Measurements from ENCODE around the gene TRIM3. TPM values are rescaled to one million over a fixed set of nuclear protein-coding genes. Genes with fewer than 3 reads are reported as not detected.

The TRIM3 gene
- total RNA-seq, 1 experiment from 2014 or later, result 16.4 TPM

DNA sequence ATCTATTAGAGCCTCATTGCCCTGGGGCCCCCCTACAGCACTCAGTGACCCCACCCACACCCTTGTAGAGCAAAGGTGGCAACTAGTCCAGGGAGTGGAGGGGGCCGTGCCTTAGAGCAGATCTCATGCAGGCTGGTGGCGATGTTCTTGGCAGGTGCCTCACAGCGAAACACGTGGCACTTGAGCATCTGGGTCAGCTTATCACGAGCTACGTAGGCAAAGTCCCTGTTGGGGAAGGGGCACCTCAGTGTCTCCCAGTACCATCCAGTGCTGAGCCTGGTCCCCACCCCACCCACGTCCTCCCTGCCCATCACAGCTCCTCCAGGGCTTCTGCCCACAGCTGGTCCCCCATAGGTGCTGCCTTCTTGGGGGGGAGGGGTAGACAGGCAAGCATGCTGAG is 72.3 kb downstream of the TRIM3 start:
- DNase-seq (ENCODE audit: low read depth), result no peak

DNA sequence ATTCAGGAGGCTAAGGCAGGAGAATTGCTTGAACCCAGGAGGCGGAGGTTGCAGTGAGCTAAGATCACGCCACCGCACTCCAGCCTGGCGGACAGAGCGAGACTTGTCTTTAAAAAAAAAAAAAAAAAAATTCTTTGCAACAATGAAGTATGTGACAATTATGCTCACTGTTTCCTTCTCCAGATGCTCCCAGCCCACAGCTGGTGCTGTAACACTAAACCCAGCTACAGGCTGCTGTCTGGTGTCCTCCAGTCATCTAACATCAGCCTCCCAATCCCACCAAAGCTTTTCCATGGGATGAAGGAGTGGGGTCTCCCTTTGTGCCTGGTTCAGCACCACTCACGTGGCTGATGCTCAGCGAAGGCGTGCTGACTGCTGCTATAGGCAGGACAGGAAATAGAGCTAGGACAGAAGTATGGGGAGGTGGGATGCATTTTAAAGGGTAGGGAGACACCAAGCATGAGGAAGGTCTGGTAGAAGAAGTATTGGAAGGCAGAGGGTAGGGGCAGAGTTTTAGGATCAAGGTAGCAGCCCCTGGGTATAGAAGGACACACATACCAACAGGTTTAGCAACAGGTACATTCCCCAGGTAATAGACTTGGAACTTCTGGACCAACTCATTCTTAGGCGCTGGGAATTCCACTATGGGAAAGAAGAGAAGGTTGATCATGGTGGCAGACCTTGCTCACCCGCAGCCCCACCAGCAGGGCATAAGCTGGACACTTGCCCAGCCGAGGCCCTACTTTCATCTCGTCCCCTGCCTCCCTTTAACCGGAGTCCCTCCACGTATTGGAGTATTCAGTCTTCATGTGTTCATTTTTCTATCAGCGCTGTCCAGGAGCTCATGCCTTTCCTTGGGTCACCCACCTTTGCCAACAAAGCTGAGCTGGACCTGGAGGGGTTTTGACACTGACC is 73.1 kb downstream of the TRIM3 start:
- DNase-seq (ENCODE audit: low read depth), result no peak

Other genes with a start within 250 kb of the TRIM3 start
- gene FHIP1B, start 239.3 kb downstream of the TRIM3 start, total RNA-seq (2014; rRNA removed; shearing (Covaris generic)), result 10.6 and 14.9 TPM in 2 replicates
- gene CNGA4, start 234.9 kb downstream of the TRIM3 start, total RNA-seq (2014; rRNA removed; shearing (Covaris generic)), result not detected in 2 replicates
- not detected in 2 replicates for gene CCKBR, start 214.1 kb downstream of the TRIM3 start, total RNA-seq (2014; rRNA removed; shearing (Covaris generic))
- 173 and 189 TPM in 2 replicates for gene CAVIN3, start 153.4 kb downstream of the TRIM3 start, total RNA-seq (2014; rRNA removed; shearing (Covaris generic))
- gene SMPD1, start 83.5 kb downstream of the TRIM3 start, total RNA-seq (2014; rRNA removed; shearing (Covaris generic)), result 7.5 and 10.9 TPM in 2 replicates
- gene APBB1, start 54.8 kb downstream of the TRIM3 start, total RNA-seq (2014; rRNA removed; shearing (Covaris generic)), result 6.2 and 6.7 TPM in 2 replicates
- 0.06 TPM in 1 of 2 replicates, not detected in the other for gene HPX, start 33.0 kb downstream of the TRIM3 start, total RNA-seq (2014; rRNA removed; shearing (Covaris generic))
- 42.5 and 58.7 TPM in 2 replicates for gene ARFIP2, start 7.4 kb upstream of the TRIM3 start, total RNA-seq (2014; rRNA removed; shearing (Covaris generic))
- 24.7 and 43.4 TPM in 2 replicates for gene TIMM10B, start 7.6 kb upstream of the TRIM3 start, total RNA-seq (2014; rRNA removed; shearing (Covaris generic))
- gene DNHD1, start 23.3 kb upstream of the TRIM3 start, total RNA-seq (2014; rRNA removed; shearing (Covaris generic)), result 3.6 and 4.2 TPM in 2 replicates
- gene RRP8, start 129.7 kb upstream of the TRIM3 start, total RNA-seq (2014; rRNA removed; shearing (Covaris generic)), result 17.4 and 17.9 TPM in 2 replicates
- gene ILK, start 129.8 kb upstream of the TRIM3 start, total RNA-seq (2014; rRNA removed; shearing (Covaris generic)), result 120 and 140 TPM in 2 replicates
- 53.0 and 57.0 TPM in 2 replicates for gene TAF10, start 138.3 kb upstream of the TRIM3 start, total RNA-seq (2014; rRNA removed; shearing (Covaris generic))
- gene TPP1, start 145.5 kb upstream of the TRIM3 start, total RNA-seq (2014; rRNA removed; shearing (Covaris generic)), result 2.5 and 14.9 TPM in 2 replicates
- gene DCHS1, start 181.9 kb upstream of the TRIM3 start, total RNA-seq (2014; rRNA removed; shearing (Covaris generic)), result 0.74 and 1.3 TPM in 2 replicates
- 95.5 and 120 TPM in 2 replicates for gene MRPL17, start 209.4 kb upstream of the TRIM3 start, total RNA-seq (2014; rRNA removed; shearing (Covaris generic))

All from Daoy (cell line).